HG03439 (cell line): ENCODE results near the gene MYO5B.

Source experiments
- ATAC-seq: cut with Tn5 transposase; IDR thresholded peaks from one replicate; pipeline ENCODE4 v1.9.1; 2021; ENCODE audit warnings: mild to moderate bottlenecking, moderate library complexity; ENCODE audit not compliant: unreplicated experiment

Gene MYO5B

GRCh38 chr18:50154420-50154819 is 40.5 kb downstream of the MYO5B start:
- no peak for ATAC-seq

DNA sequence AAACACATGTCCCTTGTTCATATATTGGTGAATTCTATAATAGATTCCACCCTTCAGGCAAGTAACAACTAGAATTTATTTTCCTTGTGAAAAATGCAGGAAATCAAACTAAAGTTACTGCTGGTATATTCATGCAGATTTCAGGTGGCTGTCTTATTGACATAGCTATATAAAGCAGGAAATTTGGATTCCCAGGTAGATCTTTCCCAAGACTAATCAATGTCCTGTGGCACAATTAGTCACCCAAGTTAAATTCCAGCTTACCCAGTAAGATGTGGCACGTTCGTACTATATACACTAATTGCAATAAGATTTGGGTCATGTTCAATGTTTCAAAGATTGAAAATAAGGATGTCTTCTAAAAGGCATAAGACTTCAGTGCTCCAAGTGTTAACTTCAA is 42.0 kb downstream of the MYO5B start:
- no peak for ATAC-seq

DNA sequence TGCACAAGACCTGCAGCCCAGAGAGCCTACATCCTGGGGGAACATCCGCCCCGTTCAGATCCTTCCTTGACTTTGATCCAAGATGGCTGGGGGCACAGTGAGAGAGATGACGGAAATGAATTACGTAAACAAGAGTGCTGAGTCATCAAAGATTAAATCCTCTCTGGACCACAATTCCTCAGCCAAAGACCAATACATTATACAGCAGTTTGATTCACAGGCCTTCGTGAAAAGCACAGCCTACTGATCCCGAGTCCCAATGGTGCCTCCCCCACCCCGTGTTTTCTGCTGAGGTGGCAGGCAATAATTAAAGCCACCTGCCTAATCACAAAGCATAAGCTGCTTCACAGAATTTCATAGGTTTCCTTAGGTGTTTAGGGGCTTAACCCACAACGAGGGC is 43.0 kb downstream of the MYO5B start:
- ATAC-seq = no peak

DNA sequence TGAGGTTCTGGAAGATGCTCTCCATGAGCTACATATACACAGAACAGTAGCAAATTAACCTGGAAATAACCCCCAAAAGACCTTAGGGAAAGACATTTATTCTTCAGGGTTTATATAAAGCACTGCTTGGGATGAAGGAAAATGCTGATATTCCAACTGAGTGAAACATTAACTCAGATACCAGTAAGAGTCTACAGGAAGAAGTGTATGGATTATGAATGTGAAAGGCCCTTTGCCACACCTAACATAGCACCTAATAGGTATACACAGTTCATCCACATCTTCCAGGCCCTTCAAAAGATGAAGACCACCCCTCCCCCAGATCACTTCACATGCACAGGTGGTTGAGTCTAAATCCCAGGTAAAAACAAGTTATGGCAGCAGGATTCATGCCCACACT is 50.4 kb downstream of the MYO5B start:
- no peak for ATAC-seq

DNA sequence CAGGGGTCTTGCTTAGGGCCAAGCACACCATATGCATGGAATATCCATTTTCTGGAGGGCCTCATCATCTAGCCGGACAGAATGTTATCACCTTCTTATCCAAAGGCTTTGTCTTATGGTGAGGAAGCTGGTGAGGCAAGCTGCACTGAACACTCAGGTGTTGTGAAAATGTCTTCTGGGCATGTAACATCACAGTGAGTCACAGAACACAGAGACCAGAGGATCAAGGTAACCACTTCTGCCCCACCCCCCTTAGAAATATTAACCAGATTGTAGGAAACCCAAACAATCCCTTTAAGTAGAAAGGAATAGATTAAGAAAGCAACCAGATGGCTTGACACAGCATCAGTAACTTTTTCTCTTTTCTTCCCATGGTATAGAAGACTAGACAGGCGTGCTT is 51.1 kb downstream of the MYO5B start:
- no peak for ATAC-seq

DNA sequence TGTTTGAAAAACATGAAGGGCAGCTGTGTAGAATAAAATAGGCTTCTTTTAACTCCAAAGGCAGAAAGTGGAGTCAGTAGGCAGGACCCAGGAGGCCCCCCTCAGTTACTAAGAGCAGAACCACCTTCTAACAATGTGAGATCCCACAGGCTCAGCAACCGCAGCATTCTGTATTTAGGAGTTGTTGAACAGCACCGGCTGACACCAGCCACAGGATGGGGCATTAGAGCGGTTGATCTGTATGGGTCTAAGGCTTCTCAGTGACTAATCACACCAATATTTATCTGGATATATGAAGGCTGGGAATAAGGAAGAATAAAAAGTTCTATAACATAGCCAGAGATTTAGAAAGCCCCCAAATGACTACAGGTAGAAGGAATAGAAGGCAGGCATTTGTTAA is 51.7 kb downstream of the MYO5B start:
- no peak for ATAC-seq

- no peak for ATAC-seq
Measured at GRCh38 chr18:50142441-50143120, 52.4 kb downstream of the MYO5B start.

- ATAC-seq = no peak
Measured at GRCh38 chr18:50138181-50139064, 56.5 kb downstream of the MYO5B start.

GRCh38 chr18:50135903-50136302 is 59.0 kb downstream of the MYO5B start:
- ATAC-seq = no peak

DNA sequence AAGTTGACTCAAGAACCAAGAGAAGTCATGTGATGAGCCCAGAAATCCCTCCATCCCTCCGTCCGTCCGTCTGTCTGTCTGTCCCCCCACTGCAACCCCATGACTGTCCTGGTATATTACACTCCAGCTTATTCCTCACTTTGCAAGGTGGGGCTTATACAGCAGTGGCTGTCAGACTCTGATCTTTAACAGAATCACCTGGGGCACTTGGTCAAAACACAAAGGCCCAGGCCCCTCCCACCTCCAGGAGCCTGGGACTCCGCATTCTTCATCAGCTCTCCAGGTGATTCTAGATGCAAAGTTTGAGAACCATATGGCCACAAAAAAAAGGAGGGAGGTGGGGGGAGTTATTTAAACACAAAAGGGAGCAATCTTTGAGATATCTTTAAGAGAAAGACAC is 61.4 kb downstream of the MYO5B start:
- no peak for ATAC-seq

DNA sequence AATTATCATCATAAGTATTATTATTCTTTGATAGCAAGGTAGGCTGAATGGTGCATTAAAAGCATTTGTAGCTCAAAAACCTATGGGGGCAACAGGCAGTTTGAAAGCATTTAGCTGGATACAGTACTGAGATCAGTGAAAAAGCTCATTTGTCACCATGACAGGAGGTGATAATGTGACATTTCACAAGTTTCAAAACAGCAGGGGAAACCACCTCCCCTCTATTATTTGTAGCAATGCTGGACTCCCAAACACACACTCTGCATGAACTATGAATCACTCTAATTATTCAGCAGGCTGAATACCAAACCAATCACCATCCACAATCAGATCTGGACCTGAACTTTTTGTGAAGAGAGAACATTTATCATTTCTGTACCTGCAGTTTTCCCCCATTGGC is 63.4 kb downstream of the MYO5B start:
- peak; percentile 78 for ATAC-seq

DNA sequence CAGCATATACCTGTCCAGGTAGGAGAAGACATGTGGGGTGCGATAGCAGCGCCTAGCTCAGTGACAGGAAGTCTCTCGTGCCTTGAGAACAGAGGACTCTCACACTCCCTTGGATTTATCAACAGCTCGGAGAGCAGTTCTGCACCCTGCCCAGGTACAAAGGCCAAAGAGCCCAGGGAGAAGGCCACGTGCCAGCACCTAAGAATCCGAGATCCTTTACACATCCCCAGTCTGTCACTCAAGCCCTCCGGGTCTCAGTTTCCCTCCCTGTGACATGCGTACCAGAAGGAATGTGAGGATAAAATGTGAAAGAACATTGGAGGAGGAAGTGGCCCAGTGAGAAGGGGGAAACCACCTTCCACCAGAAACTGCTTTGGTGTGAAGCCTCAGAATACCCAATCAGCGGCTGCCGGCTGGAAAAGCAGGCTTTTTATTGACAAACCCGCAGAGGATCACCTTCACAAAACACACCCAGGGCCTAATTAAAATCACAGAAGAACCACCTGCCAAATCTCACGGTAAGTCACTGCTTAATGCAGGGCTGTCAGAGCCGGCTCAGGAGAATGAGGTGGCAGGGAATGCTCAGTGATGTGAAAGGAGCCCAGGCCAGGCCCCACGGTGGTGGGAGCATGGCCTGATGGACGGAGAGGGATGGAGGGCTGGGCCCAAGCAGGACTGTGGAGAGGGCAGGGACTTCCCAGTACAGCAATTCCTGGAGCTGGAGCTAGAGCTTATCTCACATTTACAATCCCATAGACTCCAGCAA is 66.3 kb downstream of the MYO5B start:
- no peak for ATAC-seq

DNA sequence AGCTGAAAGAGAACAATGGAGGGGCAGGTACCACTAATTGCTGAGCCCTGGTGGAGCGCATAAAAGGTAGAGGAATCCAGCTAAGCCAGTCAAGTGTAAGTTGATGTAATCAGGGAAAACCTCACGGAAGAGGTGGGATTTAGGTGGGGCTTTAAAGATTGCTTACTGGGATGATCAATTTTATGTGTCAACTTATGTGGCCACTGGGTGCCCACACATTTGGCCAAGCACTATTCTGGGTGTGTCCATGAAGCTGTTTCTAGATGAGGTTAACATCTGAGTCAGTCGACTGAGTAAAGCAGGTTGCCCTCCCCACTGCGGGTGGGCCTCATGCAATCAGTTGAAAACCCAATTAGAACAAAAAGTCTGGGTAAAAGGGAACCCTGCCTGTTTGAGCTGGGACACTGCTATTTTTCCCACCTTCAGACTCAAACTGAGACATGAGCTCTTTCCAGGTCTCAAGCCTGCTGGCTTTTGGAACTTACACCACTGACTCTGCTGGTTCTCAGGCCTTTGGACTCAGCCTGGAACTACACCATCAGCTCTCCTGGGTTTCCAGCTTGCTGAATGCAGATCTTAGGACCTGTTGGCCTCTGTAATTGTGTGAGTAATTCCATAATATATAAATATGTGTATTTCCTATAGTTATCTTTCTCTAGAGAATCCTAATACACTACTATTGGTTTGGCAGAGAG is 67.3 kb downstream of the MYO5B start:
- ATAC-seq = no peak

GRCh38 chr18:50126471-50126870 is 68.5 kb downstream of the MYO5B start:
- ATAC-seq = no peak

GRCh38 chr18:50125456-50125855 is 69.5 kb downstream of the MYO5B start:
- no peak for ATAC-seq

DNA sequence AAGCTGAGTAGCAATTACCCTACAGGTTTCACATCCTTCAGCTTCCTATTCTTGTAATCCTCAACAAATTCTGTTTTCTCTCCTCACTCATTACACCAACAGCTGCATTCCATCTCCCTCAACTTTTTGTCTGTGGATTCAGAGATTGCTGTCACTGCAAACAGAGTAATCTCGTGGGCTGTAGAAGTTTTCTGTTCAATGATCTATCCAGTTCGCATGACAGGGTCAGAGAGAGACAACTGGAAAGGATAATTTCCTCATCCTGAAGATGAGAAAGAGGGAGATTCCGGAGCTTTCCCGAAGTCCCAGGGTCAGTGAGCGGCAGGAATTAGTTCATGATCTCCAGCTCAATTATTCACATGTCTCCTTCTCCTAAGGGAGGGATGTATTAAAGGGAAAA is 75.7 kb downstream of the MYO5B start:
- ATAC-seq = no peak

- ATAC-seq = no peak
Measured at GRCh38 chr18:50117863-50118262, 77.1 kb downstream of the MYO5B start.

- no peak for ATAC-seq
Measured at GRCh38 chr18:50115095-50115494, 79.9 kb downstream of the MYO5B start.

- ATAC-seq = no peak
Measured at GRCh38 chr18:50114448-50114847, 80.5 kb downstream of the MYO5B start.

GRCh38 chr18:50113726-50114125 is 81.2 kb downstream of the MYO5B start:
- no peak for ATAC-seq

DNA sequence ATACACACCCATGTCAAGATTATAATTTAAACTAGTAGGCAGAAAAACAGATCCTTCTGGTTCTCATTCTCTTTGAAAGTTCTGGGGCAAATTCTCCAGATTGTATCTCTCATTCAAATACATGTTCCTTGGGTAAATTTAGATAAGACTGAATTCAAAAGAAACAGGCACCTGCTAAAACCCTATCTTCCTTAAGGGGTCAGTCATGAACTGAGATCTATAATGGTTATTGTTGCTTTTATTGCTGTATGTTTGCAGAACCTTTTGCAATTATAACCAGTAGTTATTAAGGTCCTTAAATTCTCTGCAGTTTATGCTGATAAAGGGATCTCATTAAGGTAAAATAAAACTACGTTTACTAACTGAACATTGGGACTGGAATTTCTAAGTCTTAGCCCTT is 83.5 kb downstream of the MYO5B start:
- no peak for ATAC-seq
